ENCODE data around the gene ANKRD31.
"Not testable (repeated sequence)": the region's sequence is repeated elsewhere in the genome, so short reads cannot be mapped to it uniquely, and the experiment has no call there.

Gene ANKRD31

DNA sequence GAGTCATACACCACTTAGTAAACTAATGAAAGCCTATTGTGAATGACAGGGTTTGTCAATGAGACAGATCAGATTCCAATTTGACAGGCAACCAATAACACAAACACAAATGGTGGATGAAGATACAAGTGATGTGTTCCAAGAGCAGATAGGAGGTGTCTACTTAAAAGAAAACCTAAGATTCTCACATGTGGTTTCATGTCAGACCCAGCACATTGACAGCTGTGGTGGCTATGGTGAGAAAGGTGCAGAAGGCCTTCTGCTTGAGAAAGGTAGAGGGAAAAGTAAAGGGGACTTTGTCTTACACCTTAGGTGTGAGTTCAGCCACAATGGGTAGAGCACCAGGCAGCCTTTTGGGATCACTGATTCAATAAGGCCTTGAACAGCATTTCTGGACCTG lies 11.2 kb downstream of the ANKRD31 start:
- TF ChIP-seq, protein P1, sequence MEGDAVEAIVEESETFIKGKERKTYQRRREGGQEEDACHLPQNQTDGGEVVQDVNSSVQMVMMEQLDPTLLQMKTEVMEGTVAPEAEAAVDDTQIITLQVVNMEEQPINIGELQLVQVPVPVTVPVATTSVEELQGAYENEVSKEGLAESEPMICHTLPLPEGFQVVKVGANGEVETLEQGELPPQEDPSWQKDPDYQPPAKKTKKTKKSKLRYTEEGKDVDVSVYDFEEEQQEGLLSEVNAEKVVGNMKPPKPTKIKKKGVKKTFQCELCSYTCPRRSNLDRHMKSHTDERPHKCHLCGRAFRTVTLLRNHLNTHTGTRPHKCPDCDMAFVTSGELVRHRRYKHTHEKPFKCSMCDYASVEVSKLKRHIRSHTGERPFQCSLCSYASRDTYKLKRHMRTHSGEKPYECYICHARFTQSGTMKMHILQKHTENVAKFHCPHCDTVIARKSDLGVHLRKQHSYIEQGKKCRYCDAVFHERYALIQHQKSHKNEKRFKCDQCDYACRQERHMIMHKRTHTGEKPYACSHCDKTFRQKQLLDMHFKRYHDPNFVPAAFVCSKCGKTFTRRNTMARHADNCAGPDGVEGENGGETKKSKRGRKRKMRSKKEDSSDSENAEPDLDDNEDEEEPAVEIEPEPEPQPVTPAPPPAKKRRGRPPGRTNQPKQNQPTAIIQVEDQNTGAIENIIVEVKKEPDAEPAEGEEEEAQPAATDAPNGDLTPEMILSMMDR (IDR thresholded peaks at IDR 0.05; ENCODE audit: low read depth, low read length, missing control alignments) = no peak
- no peak overlapping the region for H3K4me3 ChIP-seq (ENCODE audit: low read depth, low read length)
- in situ Hi-C loops (cut with HindIII; ENCODE audit: low pct_ligation_motif_present, low sequenced_read_pairs) = no loop called here
- no peak for DNase-seq
- no peaks in the 10 kb centered on the region for H3K36me3 ChIP-seq (replicated peaks)
- no peak overlapping the region for H3K27ac ChIP-seq
- H3K27me3 ChIP-seq (replicated peaks) = no peaks in the 10 kb centered on the region

DNA sequence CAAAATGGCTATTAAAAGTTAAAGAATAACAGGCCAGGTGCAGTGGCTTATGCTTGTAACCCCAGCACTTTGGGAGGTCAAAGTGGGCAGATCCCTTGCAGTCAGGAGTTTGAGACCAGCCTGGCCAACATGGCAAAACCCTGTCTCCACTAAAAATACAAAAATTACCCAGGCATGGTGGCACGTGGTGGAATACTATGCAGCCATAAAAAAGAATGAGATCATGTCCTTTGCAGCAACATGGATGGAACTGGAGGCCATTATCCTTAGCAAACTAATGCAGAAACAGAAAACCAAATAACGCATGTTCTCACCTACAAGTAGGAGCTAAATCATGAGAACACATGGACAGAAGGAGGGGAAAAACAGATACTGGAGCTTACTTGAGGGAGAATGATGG lies 15.9 kb downstream of the ANKRD31 start:
- H3K27ac ChIP-seq; H3K36me3 ChIP-seq (replicated peaks); H3K4me3 ChIP-seq (ENCODE audit: low read depth, low read length); in situ Hi-C loops (cut with HindIII; ENCODE audit: low pct_ligation_motif_present, low sequenced_read_pairs); DNase-seq; H3K27me3 ChIP-seq (replicated peaks): not testable (repeated sequence)

DNA sequence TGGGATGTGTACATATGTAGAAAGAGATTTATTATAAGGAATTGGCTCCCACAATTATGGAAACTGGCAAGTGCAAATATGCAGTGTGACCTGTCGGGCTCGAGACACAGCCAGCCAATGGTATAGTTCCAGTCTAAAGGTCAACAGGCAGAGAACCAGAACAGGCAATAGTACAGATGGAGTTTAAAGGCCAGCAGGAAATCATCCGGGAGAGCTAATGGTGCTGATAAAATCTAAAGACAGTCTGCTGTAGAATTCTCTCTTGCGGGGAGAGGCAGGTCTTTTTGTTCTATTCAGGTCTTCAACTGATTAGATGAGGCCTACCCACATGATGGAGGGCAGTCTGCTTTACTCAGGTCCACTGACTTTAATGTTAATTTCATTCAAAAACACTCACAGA lies 21.8 kb downstream of the ANKRD31 start:
- in situ Hi-C loops (cut with HindIII; ENCODE audit: low pct_ligation_motif_present, low sequenced_read_pairs) = no loop called here
- no peak for DNase-seq
- Histone ChIP-seq H3K4me3 (ENCODE audit: low read depth, low read length) (no peak overlapping the region), H3K27ac (no peak overlapping the region), H3K27me3 (replicated peaks) (no peaks in the 10 kb centered on the region), H3K36me3 (replicated peaks) (no peaks in the 10 kb centered on the region)
- TF ChIP-seq, protein P1 (IDR thresholded peaks at IDR 0.05; ENCODE audit: low read depth, low read length, missing control alignments) = no peak

DNA sequence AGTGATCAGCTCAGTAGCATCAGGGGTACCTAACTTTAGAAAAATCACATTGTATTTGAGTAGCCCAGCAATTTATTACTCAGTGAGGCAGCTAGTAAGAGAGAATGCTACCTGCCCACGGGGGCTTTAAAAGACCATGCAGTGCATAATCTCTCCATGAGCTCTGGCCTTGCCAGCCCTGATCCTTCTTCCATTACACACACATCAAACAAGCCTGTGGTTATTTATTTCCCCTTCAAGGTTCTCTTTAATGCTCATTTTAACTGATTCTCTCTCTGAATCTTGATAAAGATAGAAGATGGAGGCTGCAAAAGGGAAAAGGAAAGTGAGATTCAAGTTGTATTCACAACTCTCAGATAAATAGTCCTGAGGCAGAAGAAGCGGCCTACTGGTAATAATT lies 22.3 kb downstream of the ANKRD31 start:
- Histone ChIP-seq H3K27me3 (replicated peaks) (no peaks in the 10 kb centered on the region), H3K27ac (no peak overlapping the region), H3K36me3 (replicated peaks) (no peaks in the 10 kb centered on the region), H3K4me3 (ENCODE audit: low read depth, low read length) (no peak overlapping the region)
- TF ChIP-seq, protein P1 (IDR thresholded peaks at IDR 0.05; ENCODE audit: low read depth, low read length, missing control alignments) = no peak
- DNase-seq = no peak
- in situ Hi-C loops (cut with HindIII; ENCODE audit: low pct_ligation_motif_present, low sequenced_read_pairs) = no loop called here

DNA sequence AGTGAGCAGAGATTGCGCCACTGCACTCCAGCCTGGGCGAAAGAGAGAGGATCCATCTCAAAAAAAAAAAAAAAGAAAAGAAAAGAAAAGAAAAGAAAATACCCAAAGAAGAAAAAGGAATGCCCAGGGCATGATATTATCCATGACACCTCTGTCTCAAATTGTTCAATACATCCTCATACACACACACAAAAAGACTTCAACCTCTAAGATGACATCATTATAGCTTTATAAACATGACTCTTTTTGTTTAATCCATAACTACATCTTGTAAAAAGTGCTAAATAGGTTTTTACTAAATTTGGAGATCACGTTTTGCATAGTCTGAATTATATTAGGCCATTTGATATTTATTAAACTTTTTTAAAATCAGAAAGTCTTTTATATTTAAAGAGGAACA lies 33.1 kb downstream of the ANKRD31 start:
- in situ Hi-C loops (cut with HindIII; ENCODE audit: low pct_ligation_motif_present, low sequenced_read_pairs) = no loop called here
- DNase-seq = no peak
- Histone ChIP-seq H3K36me3 (replicated peaks) (no peaks in the 10 kb centered on the region), H3K27ac (no peak overlapping the region), H3K27me3 (replicated peaks) (no peaks in the 10 kb centered on the region), H3K4me3 (ENCODE audit: low read depth, low read length) (no peak overlapping the region)
- TF ChIP-seq, protein P1 (IDR thresholded peaks at IDR 0.05; ENCODE audit: low read depth, low read length, missing control alignments) = no peak

DNA sequence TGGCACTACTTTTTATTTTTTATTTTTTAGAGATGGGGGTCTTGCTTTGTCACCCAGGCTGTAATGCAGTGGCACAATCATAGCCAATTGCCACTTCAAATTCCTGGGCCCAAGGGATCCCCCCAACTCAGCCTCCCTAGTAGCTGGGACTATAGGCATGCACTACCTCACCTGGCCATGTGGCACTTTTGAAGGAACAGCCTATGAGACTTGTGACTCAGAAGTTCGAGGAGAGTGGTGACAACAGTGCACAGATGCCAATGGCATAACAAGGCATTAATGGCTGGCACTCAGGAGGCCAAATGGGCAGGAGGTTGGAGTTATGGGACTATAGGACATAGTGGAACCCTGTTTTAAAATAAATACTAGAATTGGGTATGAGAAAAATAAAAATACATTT lies 33.7 kb downstream of the ANKRD31 start:
- Histone ChIP-seq H3K36me3 (replicated peaks) (no peaks in the 10 kb centered on the region), H3K4me3 (ENCODE audit: low read depth, low read length) (no peak overlapping the region), H3K27ac (no peak overlapping the region), H3K27me3 (replicated peaks) (no peaks in the 10 kb centered on the region)
- TF ChIP-seq, protein P1 (IDR thresholded peaks at IDR 0.05; ENCODE audit: low read depth, low read length, missing control alignments) = no peak
- DNase-seq = no peak
- in situ Hi-C loops (cut with HindIII; ENCODE audit: low pct_ligation_motif_present, low sequenced_read_pairs) = no loop called here
